ENCODE results near the gene HAGH.

Gene HAGH

DNA sequence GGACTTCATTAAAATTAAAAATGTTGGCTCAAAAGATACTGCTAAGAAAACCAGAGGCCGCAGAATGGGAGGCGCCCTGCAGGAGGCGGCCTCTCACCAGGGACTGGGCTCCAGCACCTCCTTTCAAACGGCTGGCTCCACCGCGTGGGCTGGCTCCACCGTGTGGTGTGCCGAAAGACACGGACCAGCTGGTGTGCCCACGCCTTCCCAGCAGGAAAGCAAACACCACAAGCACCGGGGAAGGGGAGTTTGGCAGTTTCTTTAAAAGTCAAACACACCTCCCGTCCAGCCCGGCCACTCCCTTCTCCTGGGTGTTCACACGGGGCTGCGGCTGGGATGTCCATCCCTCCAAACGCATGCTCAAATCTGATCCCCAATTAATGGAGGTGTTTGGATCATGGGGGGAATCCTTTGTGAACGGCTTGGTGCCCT, 13.9 kb downstream of the HAGH start:
- Mint-ChIP-seq H3K9me3 (no peaks in the 10 kb centered on the region), H3K27me3 (ENCODE audit: low read depth) (no peaks in the 10 kb centered on the region)

GRCh38 chr16:1810536-1810935, 16.1 kb downstream of the HAGH start:
- Mint-ChIP-seq H3K27ac (no peak overlapping the region), H3K27me3 (ENCODE audit: low read depth) (no peaks in the 10 kb centered on the region), H3K4me3 (no peak overlapping the region), H3K36me3 (ENCODE audit: low read depth) (peaks cover 36% of the 10 kb centered on the region), H3K4me1 (no peaks in the 10 kb centered on the region), H3K9me3 (no peaks in the 10 kb centered on the region)
- no peak for TF ChIP-seq CTCF (IDR thresholded peaks at IDR 0.05; ENCODE audit: unreplicated experiment in 3 of 3)

More for the DNA sequence above, 13.9 kb downstream of the HAGH start:
- H3K4me1 Mint-ChIP-seq: no peaks in the 10 kb centered on the region
- H3K27ac Mint-ChIP-seq: no peak overlapping the region
- peaks cover 19% of the 10 kb centered on the region for H3K36me3 Mint-ChIP-seq (ENCODE audit: low read depth)
- no peak overlapping the region for H3K4me3 Mint-ChIP-seq
- TF ChIP-seq CTCF (IDR thresholded peaks at IDR 0.05; ENCODE audit: unreplicated experiment in 3 of 3): peak; percentile 33 to 60 (median 43)

DNA sequence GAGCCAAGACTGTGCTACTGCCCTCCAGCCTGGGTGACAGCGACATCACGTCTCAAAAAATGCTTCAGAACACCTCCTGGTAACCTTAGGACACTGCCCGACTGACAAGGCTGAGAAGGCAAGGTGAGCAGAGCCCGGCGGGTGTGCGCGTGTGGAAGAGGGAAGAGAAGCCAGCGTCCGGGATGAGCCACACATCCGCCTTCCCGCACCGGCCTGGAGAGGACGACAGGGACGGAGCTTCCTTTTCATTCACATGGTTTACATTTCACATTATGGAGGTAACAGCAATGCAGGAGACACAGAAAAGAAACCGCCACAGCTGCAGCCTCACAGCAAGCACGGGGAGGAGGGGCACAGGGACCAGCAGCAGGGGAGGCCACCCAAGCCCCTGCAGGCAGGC, 16.5 kb downstream of the HAGH start:
- TF ChIP-seq CTCF (IDR thresholded peaks at IDR 0.05; ENCODE audit: unreplicated experiment in 3 of 3): no peak
- Mint-ChIP-seq H3K9me3 (no peaks in the 10 kb centered on the region), H3K4me1 (no peaks in the 10 kb centered on the region), H3K27me3 (ENCODE audit: low read depth) (no peaks in the 10 kb centered on the region), H3K36me3 (ENCODE audit: low read depth) (peaks cover 36% of the 10 kb centered on the region), H3K4me3 (no peak overlapping the region), H3K27ac (no peak overlapping the region)

GRCh38 chr16:1809281-1809801, 17.3 kb downstream of the HAGH start:
- Mint-ChIP-seq H3K36me3 (ENCODE audit: low read depth) (peaks cover 36% of the 10 kb centered on the region), H3K27me3 (ENCODE audit: low read depth) (no peaks in the 10 kb centered on the region), H3K4me3 (no peak overlapping the region), H3K4me1 (no peaks in the 10 kb centered on the region), H3K9me3 (no peaks in the 10 kb centered on the region), H3K27ac (no peak overlapping the region)
- TF ChIP-seq CTCF (IDR thresholded peaks at IDR 0.05; ENCODE audit: unreplicated experiment in 3 of 3): no peak

- Mint-ChIP-seq H3K4me1 (no peaks in the 10 kb centered on the region), H3K9me3 (no peaks in the 10 kb centered on the region), H3K4me3 (no peak overlapping the region), H3K27ac (no peak overlapping the region), H3K36me3 (ENCODE audit: low read depth) (peaks cover 33% of the 10 kb centered on the region), H3K27me3 (ENCODE audit: low read depth) (no peaks in the 10 kb centered on the region)
- no peak for TF ChIP-seq CTCF (IDR thresholded peaks at IDR 0.05; ENCODE audit: unreplicated experiment in 3 of 3)
Measured at GRCh38 chr16:1808691-1809090, 17.9 kb downstream of the HAGH start.

DNA sequence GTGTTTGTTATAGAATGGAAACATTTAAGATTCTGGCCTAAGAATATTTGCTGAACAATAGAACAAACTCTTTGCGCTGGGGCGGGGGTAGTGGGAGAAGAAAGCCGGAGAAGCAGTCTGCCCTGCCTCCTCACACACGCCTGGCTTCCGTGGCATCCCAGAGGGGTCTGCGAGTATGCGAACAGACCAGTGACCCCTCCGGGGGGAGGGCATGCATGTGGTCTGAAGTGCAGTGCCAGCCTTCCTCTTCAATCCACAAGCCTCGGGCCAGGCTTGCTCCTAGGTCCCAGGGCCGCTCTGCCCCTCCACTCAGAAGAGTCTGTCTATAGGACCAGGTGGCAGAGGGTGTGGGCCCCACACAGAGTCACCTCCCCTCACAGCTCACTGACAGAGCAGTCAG, 19.0 kb downstream of the HAGH start:
- Mint-ChIP-seq H3K4me3 (no peak overlapping the region), H3K9me3 (no peaks in the 10 kb centered on the region), H3K27ac (no peak overlapping the region), H3K4me1 (no peaks in the 10 kb centered on the region), H3K27me3 (ENCODE audit: low read depth) (no peaks in the 10 kb centered on the region), H3K36me3 (ENCODE audit: low read depth) (peaks cover 27% of the 10 kb centered on the region)
- no peak for TF ChIP-seq CTCF (IDR thresholded peaks at IDR 0.05; ENCODE audit: unreplicated experiment in 3 of 3)
